ENCODE data around the gene EFCAB3.
"Not testable (repeated sequence)": the region's sequence is repeated elsewhere in the genome, so short reads cannot be mapped to it uniquely, and the experiment has no call there.

Gene EFCAB3

GRCh38 chr17:62456016-62456415, 75.7 kb downstream of the EFCAB3 start:
- in situ Hi-C loops (cut with MboI; ENCODE audit: low pct_unique_long_range_greater_than_20kb, low sequenced_read_pairs): no loop called here
- DNase-seq: no peak

- in situ Hi-C loops (cut with MboI; ENCODE audit: low pct_unique_long_range_greater_than_20kb, low sequenced_read_pairs); DNase-seq: not testable (repeated sequence)
Measured at GRCh38 chr17:62458483-62458882, 78.1 kb downstream of the EFCAB3 start.

DNA sequence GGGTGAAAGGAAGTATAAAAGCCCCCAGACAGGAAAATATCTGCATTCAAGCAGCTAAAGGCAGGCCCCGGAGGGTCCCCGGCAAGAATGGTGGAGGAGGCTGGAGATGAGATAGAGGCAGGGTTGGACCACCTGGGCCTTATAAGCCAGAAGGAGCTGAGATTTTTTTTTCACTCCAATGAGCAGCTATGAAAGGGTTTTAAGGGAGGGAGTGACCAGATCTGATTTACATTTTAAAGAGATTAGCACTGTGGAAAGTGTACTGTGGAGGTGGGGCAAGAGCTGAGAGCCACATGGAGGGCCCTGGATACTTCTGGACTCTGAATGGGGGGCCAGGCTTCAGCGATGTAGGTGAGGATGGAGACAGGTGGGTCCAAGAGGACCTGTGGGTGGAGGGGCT, 84.1 kb downstream of the EFCAB3 start:
- in situ Hi-C loops (cut with MboI; ENCODE audit: low pct_unique_long_range_greater_than_20kb, low sequenced_read_pairs); DNase-seq: not testable (repeated sequence)

- DNase-seq; in situ Hi-C loops (cut with MboI; ENCODE audit: low pct_unique_long_range_greater_than_20kb, low sequenced_read_pairs): not testable (repeated sequence)
Measured at GRCh38 chr17:62465271-62465670, 84.9 kb downstream of the EFCAB3 start.
